Smooth muscle cell (in vitro differentiated cells): ENCODE results near the gene RHOT1. TPM values are rescaled to one million over a fixed set of nuclear protein-coding genes. Genes with fewer than 3 reads are reported as not detected.

ENCODE experiments used
- DNase-seq: peaks from one replicate; lab custom pipeline; 2025; ENCODE audit not compliant: unreplicated experiment; lab: John Stamatoyannopoulos, UW
- H2AFZ ChIP-seq: fragments of 200-600 bp; sonication (generic); 2 replicates; pipeline ENCODE4 v1.6.0; 2016; ENCODE audit warnings: antibody characterized with exemption, low read depth, mild to moderate bottlenecking
- H3F3A ChIP-seq: fragments of 200-600 bp; sonication (generic); 2 replicates; pipeline ENCODE4 v1.6.0; 2017; ENCODE audit warnings: antibody characterized with exemption, low read depth
- H3K27ac ChIP-seq: fragments of 200-600 bp; sonication (generic); 2 replicates; pipeline ENCODE4 v1.5.1; 2016; ENCODE audit warnings: low read depth, mild to moderate bottlenecking
- H3K27me3 ChIP-seq: fragments of 200-600 bp; sonication (generic); 2 replicates; pipeline ENCODE4 v1.6.1; 2016; ENCODE audit warnings: low read depth, mild to moderate bottlenecking
- H3K36me3 ChIP-seq: fragments of 200-600 bp; sonication (generic); 2 replicates; pipeline ENCODE4 v1.5.1; 2016; ENCODE audit warnings: low read depth
- H3K4me1 ChIP-seq: fragments of 200-600 bp; sonication (generic); 2 replicates; pipeline ENCODE4 v1.5.1; 2016; ENCODE audit warnings: low read depth
- H3K4me2 ChIP-seq: fragments of 200-600 bp; sonication (generic); 2 replicates; pipeline ENCODE4 v1.6.0; 2016; ENCODE audit warnings: mild to moderate bottlenecking
- H3K4me3 ChIP-seq: fragments of 200-600 bp; sonication (generic); 2 replicates; pipeline ENCODE4 v1.5.1; 2016; ENCODE audit warnings: mild to moderate bottlenecking
- H3K79me2 ChIP-seq: fragments of 200-600 bp; sonication (generic); 2 replicates; pipeline ENCODE4 v1.6.0; 2016; ENCODE audit warnings: low read depth, mild to moderate bottlenecking
- H3K9ac ChIP-seq: fragments of 200-600 bp; sonication (generic); 2 replicates; pipeline ENCODE4 v1.6.0; 2016; ENCODE audit warnings: low read depth
- H3K9me3 ChIP-seq: fragments of 200-600 bp; sonication (generic); replicated peaks from 2 replicates; pipeline ENCODE4 v1.5.1; 2016; ENCODE audit warnings: low read depth
- H4K20me1 ChIP-seq: fragments of 200-600 bp; sonication (generic); 2 replicates; pipeline ENCODE4 v1.6.0; 2016; ENCODE audit warnings: low read depth
- WGBS: methylation state at CpG from one replicate; pipeline ENCODE4 v1.1.7; 2016; ENCODE audit warnings: low lambda C conversion rate; 5-methylcytosine and 5-hydroxymethylcytosine counted together
- polyA plus RNA-seq: library from polyadenylated mRNA; unstranded; fragments of >200 nt; fragmentation: Nextera tagmentation; extraction: Ambion mirVana; gene quantifications from 2 replicates; pipeline ENCODE4 v1.2.1, GENCODE V29; 2016
- total RNA-seq: library from RNA; depleted of rRNA; stranded (reverse); fragments of >200 nt; gene quantifications from 2 replicates; pipeline ENCODE4 v1.2.3, GENCODE V29; 2014
- TF ChIP-seq, protein P1 (sequence below): fragments of 200-600 bp; sonication (generic); IDR thresholded peaks from 2 replicates; pipeline ENCODE4 v1.5.1; 2017; ENCODE audit warnings: borderline replicate concordance, mild to moderate bottlenecking, antibody characterized with exemption; ENCODE audit not compliant: insufficient read depth, poor library complexity, severe bottlenecking

The RHOT1 gene
- total and polyA plus RNA-seq, 2 experiments from 2014 or later = 23.6 to 28.7 TPM

DNA sequence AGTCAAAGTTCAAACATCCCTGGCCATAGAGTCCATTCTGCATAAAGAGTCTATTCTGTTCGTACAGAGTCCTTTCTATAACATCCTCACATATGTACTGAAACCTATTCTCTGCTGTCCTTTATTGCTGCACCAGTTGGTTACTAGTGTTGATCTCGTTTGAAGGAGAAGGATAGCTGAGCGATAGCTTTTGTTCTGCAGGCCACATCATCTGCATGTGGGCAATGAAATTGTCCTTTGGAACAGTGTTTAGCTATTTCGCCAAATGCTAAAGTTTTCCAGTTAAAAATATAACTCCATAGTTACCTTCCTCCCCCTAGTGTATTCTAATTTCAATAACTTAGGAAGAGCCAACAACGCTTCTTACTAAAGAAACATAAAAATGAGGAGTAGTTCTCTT, 6.0 kb downstream of the RHOT1 start:
- H3K4me2 ChIP-seq = no peak overlapping the region
- no peak overlapping the region for H2AFZ ChIP-seq
- H3K27me3 ChIP-seq = no peaks in the 10 kb centered on the region
- H4K20me1 ChIP-seq = peaks cover 70% of the 10 kb centered on the region
- no peak overlapping the region for H3K9ac ChIP-seq
- H3K36me3 ChIP-seq = no peaks in the 10 kb centered on the region
- H3K9me3 ChIP-seq = no peaks in the 10 kb centered on the region
- H3K4me1 ChIP-seq = peaks cover 7% of the 10 kb centered on the region
- H3K27ac ChIP-seq = no peak overlapping the region
- TF ChIP-seq, protein P1, sequence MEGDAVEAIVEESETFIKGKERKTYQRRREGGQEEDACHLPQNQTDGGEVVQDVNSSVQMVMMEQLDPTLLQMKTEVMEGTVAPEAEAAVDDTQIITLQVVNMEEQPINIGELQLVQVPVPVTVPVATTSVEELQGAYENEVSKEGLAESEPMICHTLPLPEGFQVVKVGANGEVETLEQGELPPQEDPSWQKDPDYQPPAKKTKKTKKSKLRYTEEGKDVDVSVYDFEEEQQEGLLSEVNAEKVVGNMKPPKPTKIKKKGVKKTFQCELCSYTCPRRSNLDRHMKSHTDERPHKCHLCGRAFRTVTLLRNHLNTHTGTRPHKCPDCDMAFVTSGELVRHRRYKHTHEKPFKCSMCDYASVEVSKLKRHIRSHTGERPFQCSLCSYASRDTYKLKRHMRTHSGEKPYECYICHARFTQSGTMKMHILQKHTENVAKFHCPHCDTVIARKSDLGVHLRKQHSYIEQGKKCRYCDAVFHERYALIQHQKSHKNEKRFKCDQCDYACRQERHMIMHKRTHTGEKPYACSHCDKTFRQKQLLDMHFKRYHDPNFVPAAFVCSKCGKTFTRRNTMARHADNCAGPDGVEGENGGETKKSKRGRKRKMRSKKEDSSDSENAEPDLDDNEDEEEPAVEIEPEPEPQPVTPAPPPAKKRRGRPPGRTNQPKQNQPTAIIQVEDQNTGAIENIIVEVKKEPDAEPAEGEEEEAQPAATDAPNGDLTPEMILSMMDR = no peak
- H3K4me3 ChIP-seq = no peak overlapping the region
- DNase-seq = no peak
- H3K79me2 ChIP-seq = peaks cover 75% of the 10 kb centered on the region
- 94% methylated on average over 5 of the region's 5 CpGs for WGBS
- H3F3A ChIP-seq = no peaks in the 10 kb centered on the region

DNA sequence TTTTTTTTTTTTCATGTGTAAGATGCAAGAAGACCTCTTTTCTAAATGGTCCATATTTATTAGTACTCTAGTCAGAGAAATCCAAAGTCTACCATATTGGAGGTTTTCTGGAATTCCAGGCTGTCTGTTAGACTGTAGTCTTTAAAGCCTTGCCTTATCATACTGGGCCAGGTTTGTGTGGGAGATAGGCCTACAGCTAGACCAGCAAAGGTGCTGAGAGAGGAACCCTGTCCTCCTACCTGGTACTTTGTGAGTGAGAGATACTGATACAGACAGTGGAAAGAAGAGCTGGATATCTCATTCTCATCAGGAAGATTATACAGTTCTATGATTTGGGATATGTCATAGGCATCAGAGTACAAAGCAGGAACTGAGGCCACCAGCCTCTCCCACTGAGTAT, 8.1 kb downstream of the RHOT1 start:
- no peak overlapping the region for H3K9ac ChIP-seq
- H4K20me1 ChIP-seq = peaks cover 64% of the 10 kb centered on the region
- no peaks in the 10 kb centered on the region for H3F3A ChIP-seq
- TF ChIP-seq, protein P1 = no peak
- no peaks in the 10 kb centered on the region for H3K36me3 ChIP-seq
- H3K4me3 ChIP-seq = no peak overlapping the region
- peaks cover 57% of the 10 kb centered on the region for H3K79me2 ChIP-seq
- H3K9me3 ChIP-seq = no peaks in the 10 kb centered on the region
- H3K27me3 ChIP-seq = no peaks in the 10 kb centered on the region
- H3K4me2 ChIP-seq = no peak overlapping the region
- H2AFZ ChIP-seq = no peak overlapping the region
- no peak for DNase-seq
- H3K27ac ChIP-seq = no peak overlapping the region
- H3K4me1 ChIP-seq = no peaks in the 10 kb centered on the region

DNA sequence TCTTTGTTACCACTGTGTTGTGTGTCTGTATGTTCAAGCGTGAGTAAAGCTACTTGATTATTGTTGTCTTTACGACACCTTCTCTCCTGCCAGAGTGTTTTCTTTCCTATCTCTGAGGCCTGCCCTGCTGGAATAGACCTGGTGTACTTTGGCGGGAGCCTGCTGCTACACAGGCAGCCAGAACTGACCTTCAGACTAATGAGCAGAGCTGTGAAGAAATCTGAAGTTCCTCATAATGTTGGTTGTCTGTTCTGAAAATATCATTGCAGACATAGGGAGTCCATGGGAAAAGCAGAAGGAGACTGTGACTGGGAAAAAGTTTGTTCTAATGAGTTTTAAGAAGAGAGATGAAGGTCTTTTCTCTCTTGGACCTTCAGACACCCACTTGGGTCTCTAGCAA, 9.8 kb downstream of the RHOT1 start:
- H3K27ac ChIP-seq = no peak overlapping the region
- no peaks in the 10 kb centered on the region for H3F3A ChIP-seq
- H3K36me3 ChIP-seq = no peaks in the 10 kb centered on the region
- H3K4me3 ChIP-seq = no peak overlapping the region
- no peak for DNase-seq
- H4K20me1 ChIP-seq = peaks cover 73% of the 10 kb centered on the region
- WGBS = 84% methylated on average over 3 of the region's 3 CpGs
- H3K4me1 ChIP-seq = no peaks in the 10 kb centered on the region
- H2AFZ ChIP-seq = no peak overlapping the region
- H3K79me2 ChIP-seq = peaks cover 49% of the 10 kb centered on the region
- no peak overlapping the region for H3K9ac ChIP-seq
- no peaks in the 10 kb centered on the region for H3K9me3 ChIP-seq
- TF ChIP-seq, protein P1 = no peak
- no peaks in the 10 kb centered on the region for H3K27me3 ChIP-seq
- H3K4me2 ChIP-seq = no peak overlapping the region

DNA sequence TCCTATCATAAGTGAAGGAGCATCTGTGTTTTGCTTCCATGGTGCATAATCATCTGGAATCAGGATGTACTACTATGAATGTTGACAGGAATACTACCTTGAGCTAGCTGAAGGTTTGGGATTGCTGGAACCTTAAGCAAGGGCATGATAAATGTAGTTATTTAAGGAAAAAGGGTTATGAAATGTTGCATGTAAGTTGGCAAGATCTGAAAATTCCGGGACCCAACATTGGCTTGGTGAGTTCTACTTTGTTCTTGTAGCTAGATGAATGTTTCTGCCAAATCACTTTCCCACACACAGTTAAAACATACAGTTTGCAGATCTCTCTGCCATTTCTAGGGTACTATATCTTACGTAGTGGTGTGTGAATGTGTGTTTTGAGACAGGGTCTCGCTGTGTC, 13.6 kb downstream of the RHOT1 start:
- Histone ChIP-seq H3K27me3 (no peaks in the 10 kb centered on the region), H3K9me3 (no peaks in the 10 kb centered on the region), H2AFZ (no peak overlapping the region), H3K9ac (no peak overlapping the region), H4K20me1 (peaks cover 67% of the 10 kb centered on the region), H3K27ac (no peak overlapping the region), H3K36me3 (no peaks in the 10 kb centered on the region), H3K4me2 (no peak overlapping the region), H3F3A (peaks cover 2% of the 10 kb centered on the region), H3K4me1 (no peaks in the 10 kb centered on the region), H3K4me3 (no peak overlapping the region), H3K79me2 (peaks cover 35% of the 10 kb centered on the region)
- DNase-seq = no peak
- TF ChIP-seq, protein P1 = no peak
- WGBS = 97% methylated on average over 3 of the region's 3 CpGs
